Measurements from ENCODE around the gene MCRIP1. TPM values are rescaled to one million over a fixed set of nuclear protein-coding genes. Genes with fewer than 3 reads are reported as not detected.
A peak's percentile ranks its signal among the peaks of the same experiment; 100 is the strongest.

The MCRIP1 gene
- total and polyA plus RNA-seq, 2 experiments from 2014 or later, result 161 to 233 TPM

DNA sequence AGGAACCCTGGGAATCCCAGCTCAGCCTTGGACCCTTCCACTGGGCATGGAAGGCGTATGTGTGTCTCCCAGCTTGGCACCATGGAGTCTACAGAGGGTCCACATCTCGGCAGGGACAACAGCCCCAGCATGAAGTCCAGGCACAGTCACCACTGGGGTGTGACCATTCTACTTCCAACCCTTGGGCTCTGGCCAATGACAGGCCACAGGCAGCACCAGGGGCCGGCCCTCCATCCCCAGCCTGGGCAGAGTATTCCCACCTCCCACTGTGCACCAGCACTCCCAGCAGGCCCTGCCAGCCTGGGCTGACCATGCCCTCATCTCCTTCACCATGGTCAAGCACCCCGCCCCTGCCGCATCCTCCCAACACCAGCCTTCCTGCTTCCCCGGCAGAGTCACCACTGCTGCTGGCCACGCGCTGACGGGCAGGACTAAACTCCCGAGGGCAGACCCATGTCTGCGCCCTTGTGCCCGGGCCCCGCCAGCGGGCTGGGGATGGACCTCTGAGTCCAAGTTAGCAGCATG is 11.3 kb upstream of the MCRIP1 start:
- Histone ChIP-seq H3K27me3 (no peaks in the 10 kb centered on the region), H3K9me3 (ENCODE audit: low read depth) (no peaks in the 10 kb centered on the region), H3K27ac (no peak overlapping the region), H3K4me1 (ENCODE audit: low read depth) (no peaks in the 10 kb centered on the region), H3K36me3 (peaks cover 43% of the 10 kb centered on the region), H3K4me3 (no peak overlapping the region)
- no peak for DNase-seq (ENCODE audit: low read depth in 1 of 2, low spot score in 1 of 2)
- TF ChIP-seq, protein P1, sequence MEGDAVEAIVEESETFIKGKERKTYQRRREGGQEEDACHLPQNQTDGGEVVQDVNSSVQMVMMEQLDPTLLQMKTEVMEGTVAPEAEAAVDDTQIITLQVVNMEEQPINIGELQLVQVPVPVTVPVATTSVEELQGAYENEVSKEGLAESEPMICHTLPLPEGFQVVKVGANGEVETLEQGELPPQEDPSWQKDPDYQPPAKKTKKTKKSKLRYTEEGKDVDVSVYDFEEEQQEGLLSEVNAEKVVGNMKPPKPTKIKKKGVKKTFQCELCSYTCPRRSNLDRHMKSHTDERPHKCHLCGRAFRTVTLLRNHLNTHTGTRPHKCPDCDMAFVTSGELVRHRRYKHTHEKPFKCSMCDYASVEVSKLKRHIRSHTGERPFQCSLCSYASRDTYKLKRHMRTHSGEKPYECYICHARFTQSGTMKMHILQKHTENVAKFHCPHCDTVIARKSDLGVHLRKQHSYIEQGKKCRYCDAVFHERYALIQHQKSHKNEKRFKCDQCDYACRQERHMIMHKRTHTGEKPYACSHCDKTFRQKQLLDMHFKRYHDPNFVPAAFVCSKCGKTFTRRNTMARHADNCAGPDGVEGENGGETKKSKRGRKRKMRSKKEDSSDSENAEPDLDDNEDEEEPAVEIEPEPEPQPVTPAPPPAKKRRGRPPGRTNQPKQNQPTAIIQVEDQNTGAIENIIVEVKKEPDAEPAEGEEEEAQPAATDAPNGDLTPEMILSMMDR (IDR thresholded peaks at IDR 0.05; ENCODE audit: low read depth, low read length), result no peak

DNA sequence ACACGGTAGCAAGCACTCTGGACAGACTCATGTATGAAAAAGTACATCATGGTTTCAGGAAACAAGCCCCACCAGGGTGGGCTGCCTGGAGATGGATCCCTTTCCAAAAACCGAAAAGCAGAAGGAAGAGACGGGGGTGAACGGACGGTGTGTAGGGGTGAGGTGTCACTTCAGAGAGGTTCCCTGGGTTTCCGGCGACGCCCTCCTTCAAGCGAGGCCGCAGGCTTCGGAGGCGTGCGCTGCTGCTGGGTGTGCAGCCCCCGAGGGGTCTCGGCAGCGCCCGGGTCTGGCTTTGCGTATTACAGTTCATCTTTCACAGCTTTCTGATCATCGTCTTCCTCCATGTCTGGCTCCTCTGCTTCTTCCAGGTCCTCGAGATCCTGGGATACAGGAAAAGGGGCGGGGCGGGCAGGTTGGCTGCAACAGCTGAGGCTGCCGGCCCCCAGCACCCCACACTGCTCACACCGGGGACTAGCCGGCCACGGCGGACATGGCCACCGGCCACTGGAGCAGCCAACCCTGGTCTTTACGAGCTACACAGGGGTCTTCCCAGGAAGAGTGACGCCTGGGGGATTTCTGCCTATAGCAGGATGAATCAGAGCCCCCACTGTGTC is 10.7 kb upstream of the MCRIP1 start:
- Histone ChIP-seq H3K4me3 (no peak overlapping the region), H3K27me3 (no peaks in the 10 kb centered on the region), H3K9me3 (ENCODE audit: low read depth) (no peaks in the 10 kb centered on the region), H3K4me1 (ENCODE audit: low read depth) (peaks cover 2% of the 10 kb centered on the region), H3K27ac (no peak overlapping the region), H3K36me3 (peaks cover 43% of the 10 kb centered on the region)
- TF ChIP-seq, protein P1 (IDR thresholded peaks at IDR 0.05; ENCODE audit: low read depth, low read length), result no peak
- DNase-seq (ENCODE audit: low read depth in 1 of 2, low spot score in 1 of 2), result no peak

DNA sequence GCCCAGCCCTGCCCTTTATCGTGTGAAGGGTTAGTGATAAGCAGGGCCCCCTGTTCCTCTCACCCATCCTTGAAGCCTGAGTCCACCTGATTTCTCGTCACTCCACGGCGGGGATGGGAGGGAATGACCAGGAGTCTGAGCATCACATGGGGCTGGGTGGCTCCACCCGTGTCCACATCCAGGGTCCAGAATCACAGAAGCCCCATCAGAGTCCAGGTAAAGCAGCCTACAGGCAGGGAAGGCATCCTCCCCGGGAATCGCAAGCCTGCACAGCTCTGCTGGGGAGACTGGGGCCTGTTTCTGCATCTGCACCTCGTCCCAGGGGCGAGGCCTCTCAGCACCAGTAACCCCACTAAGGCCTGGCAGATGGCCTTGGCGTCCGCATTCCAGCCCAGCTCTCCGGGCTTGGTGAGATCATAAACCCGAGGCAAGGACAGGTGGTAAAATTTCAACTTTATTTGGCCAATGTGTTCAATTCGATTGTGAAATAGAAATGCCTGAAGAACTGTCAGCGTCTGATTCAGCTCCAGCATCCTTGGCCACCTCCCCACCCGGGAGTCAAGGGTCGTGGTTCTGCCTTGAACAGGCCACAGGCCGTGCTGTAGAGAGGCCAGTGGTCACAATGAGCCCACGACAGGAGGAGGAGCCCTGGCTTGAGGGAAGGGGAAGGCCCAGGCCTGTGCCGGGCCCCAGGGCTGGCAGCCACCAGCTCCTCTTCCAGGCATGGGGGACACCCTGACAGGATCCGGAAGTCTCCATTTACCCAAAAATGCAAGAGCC is 9.8 kb upstream of the MCRIP1 start:
- no peaks in the 10 kb centered on the region for H3K27me3 ChIP-seq
- no peak overlapping the region for H3K27ac ChIP-seq
- DNase-seq (ENCODE audit: low read depth in 1 of 2, low spot score in 1 of 2), result peak in 1 of 2 donors; percentile 19
- H3K36me3 ChIP-seq, result peaks cover 38% of the 10 kb centered on the region
- H3K4me3 ChIP-seq, result no peak overlapping the region
- no peaks in the 10 kb centered on the region for H3K9me3 ChIP-seq (ENCODE audit: low read depth)
- TF ChIP-seq, protein P1 (IDR thresholded peaks at IDR 0.05; ENCODE audit: low read depth, low read length), result no peak
- peaks cover 5% of the 10 kb centered on the region for H3K4me1 ChIP-seq (ENCODE audit: low read depth)

DNA sequence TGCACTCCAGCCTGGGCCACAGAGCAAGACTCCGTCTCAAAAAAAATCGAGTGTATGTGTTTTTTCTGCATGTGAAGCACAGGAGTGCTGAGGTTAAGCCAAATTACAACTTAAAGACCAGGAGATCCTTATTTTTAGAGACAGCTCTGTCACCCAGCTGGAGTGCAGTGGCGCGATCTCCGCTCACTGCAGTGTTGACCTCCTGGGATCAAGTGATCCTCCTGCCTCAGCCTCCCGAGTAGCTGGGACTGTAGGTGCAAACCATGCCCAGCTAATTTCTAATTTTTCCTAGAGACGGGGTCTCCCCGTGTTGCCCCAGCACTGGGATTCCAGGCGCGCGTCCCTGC is 9.3 kb upstream of the MCRIP1 start:
- Histone ChIP-seq H3K4me1 (ENCODE audit: low read depth) (peaks cover 5% of the 10 kb centered on the region), H3K4me3 (no peak overlapping the region), H3K27ac (no peak overlapping the region), H3K36me3 (peaks cover 36% of the 10 kb centered on the region), H3K9me3 (ENCODE audit: low read depth) (no peaks in the 10 kb centered on the region), H3K27me3 (no peaks in the 10 kb centered on the region)
- TF ChIP-seq, protein P1 (IDR thresholded peaks at IDR 0.05; ENCODE audit: low read depth, low read length), result no peak
- no peak for DNase-seq (ENCODE audit: low read depth in 1 of 2, low spot score in 1 of 2)

DNA sequence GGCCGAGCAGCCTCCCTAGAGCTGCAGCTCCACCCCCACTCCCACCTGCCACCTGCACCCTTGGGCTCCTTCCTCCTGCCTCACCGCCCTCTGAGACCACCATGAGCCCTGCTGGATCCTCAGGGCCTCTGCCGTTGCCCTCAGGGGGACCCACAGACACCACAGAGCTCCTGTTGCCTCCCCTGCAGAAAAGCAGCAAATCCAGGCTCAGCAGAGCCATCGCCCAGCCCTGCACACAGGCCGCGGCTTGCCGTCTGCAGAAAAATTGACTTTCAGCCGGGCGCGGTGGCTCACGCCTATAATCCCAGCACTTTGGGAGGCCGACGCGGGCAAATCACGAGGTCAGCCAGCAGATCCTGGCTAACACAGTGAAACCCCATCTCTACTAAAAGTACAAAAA is 8.8 kb upstream of the MCRIP1 start:
- Histone ChIP-seq H3K4me1 (ENCODE audit: low read depth) (peaks cover 5% of the 10 kb centered on the region), H3K36me3 (peaks cover 31% of the 10 kb centered on the region), H3K4me3 (no peak overlapping the region), H3K27me3 (no peaks in the 10 kb centered on the region), H3K9me3 (ENCODE audit: low read depth) (no peaks in the 10 kb centered on the region), H3K27ac (no peak overlapping the region)
- TF ChIP-seq, protein P1 (IDR thresholded peaks at IDR 0.05; ENCODE audit: low read depth, low read length), result no peak
- no peak for DNase-seq (ENCODE audit: low read depth in 1 of 2, low spot score in 1 of 2)
